Breast epithelium (tissue), 3 donors: ENCODE measurements around the gene MUC2.

Experiments
- CTCF ChIP-seq, 3 donors: fragments of 450-650 bp; IDR thresholded peaks; one replicate each; pipeline ENCODE4 v1.5.1; 2016 to 2017; ENCODE audit warnings: antibody characterized with exemption in 3 of 3, mild to moderate bottlenecking in 3 of 3, moderate library complexity in 3 of 3
- POLR2A ChIP-seq: fragments of 450-650 bp; IDR thresholded peaks from one replicate; pipeline ENCODE4 v1.6.1; 2016; ENCODE audit warnings: antibody characterized with exemption, mild to moderate bottlenecking, moderate library complexity
- POLR2AphosphoS5 ChIP-seq, 3 donors: sonication (generic); formaldehyde crosslinking; IDR thresholded peaks; one replicate each; pipeline ENCODE4 v1.6.1; 2017; ENCODE audit warnings: antibody characterized with exemption in 3 of 3

- TF ChIP-seq CTCF (IDR thresholded peaks at IDR 0.05), result no peak
- TF ChIP-seq POLR2AphosphoS5 (IDR thresholded peaks at IDR 0.05), result no peak
- no peak for TF ChIP-seq POLR2A
Measured at GRCh38 chr11:1092919-1093318, 18.2 kb downstream of the MUC2 start.
